ENCODE data around the gene ATP6V0B.

Gene ATP6V0B

DNA sequence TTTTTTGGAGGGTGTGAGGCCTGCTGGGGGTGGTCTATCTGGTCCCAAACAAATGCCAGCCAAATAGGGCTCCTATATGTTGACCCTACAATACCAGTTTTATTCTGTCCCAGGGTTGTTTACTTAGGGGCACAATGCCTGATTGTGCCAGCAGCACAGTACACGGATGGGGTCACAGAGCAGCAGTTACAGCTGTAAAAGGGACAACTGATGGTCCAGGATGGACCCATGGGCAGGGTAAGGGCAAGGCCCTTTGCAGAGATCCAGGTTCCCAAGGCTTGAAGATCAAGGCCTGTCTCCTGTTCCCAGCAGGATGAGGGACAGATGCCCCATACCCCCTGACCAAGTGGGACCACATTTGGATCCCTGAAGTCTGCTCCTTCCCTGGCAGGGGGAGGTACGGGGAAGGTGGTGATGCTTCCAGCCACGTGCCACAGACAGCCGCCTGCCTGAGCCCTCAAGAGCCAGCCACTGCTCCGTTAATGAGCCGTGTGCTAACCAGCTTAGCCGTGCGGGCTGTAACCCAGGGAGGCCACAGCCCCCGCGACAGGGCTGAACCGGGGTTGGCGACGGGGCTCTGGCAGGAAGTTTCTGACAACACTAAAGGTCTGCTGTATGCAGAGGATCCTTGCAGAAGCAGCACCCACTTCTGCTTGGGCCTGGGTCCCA lies 38.3 kb downstream of the ATP6V0B start:
- TF ChIP-seq, protein P1, sequence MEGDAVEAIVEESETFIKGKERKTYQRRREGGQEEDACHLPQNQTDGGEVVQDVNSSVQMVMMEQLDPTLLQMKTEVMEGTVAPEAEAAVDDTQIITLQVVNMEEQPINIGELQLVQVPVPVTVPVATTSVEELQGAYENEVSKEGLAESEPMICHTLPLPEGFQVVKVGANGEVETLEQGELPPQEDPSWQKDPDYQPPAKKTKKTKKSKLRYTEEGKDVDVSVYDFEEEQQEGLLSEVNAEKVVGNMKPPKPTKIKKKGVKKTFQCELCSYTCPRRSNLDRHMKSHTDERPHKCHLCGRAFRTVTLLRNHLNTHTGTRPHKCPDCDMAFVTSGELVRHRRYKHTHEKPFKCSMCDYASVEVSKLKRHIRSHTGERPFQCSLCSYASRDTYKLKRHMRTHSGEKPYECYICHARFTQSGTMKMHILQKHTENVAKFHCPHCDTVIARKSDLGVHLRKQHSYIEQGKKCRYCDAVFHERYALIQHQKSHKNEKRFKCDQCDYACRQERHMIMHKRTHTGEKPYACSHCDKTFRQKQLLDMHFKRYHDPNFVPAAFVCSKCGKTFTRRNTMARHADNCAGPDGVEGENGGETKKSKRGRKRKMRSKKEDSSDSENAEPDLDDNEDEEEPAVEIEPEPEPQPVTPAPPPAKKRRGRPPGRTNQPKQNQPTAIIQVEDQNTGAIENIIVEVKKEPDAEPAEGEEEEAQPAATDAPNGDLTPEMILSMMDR (conservative IDR thresholded peaks at IDR 0.05; ENCODE audit: control insufficient read depth, insufficient read depth, low read depth, low read length) = no peak
- H3K4me3 ChIP-seq (ENCODE audit: control insufficient read depth, low read depth, low read length) = no peak overlapping the region
- DNase-seq (ENCODE audit: low read depth) = no peak

DNA sequence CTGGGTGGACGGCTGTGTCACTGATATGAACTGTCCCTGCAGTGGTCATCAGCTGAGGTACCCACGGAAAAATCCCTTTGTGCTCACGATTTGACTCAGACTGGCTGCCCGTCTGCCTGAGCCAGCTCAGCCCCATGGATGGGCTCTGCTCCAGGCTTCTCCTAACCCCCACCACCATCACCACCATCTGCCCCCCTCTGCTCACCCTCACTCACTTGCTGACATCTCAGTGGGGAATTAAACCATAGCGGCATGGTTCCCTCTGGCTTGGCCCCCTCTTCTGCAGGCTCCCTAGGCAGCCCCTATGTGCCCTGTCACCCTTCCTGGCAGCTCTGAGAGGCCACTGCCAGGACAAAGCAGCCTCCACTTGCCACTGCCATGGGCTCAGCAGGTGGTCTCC lies 39.2 kb downstream of the ATP6V0B start:
- no peak for DNase-seq (ENCODE audit: low read depth)
- TF ChIP-seq, protein P1 (conservative IDR thresholded peaks at IDR 0.05; ENCODE audit: control insufficient read depth, insufficient read depth, low read depth, low read length) = no peak
- H3K4me3 ChIP-seq (ENCODE audit: control insufficient read depth, low read depth, low read length) = no peak overlapping the region

DNA sequence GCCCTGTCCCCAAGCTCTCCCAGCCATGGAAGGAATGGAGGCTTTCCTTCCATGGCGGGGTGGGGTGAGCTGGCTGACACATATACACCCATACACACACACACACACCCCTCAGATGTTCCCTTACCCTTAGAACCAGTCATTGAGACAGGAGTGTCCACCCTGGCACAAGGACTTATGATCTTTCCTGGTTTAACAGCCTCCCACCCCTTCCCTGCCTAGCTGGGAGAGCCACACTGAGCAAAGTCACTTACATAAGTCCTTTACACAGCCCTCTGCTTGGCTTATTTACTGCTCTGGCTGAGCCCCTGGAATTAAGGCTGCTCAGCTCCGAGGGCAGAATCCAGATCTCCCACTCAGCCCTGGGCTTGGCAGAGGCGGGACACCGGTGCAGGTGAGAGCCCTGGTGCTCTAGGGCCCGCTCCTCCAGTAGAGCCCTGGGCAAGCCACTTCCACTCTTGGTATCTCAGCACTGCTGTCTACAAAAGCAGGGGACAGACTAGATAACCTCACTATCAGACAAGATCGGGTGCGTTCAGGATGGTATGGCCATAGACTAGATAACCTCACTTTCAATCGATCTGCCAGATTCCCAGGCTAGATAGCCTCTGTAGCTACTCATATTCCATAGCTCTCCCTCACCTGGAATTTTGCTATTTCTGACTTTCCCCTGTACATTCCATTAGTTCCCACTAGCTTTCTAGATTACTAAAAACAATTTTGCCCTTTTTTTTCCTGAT lies 39.8 kb downstream of the ATP6V0B start:
- DNase-seq (ENCODE audit: low read depth) = no peak
- TF ChIP-seq, protein P1 (conservative IDR thresholded peaks at IDR 0.05; ENCODE audit: control insufficient read depth, insufficient read depth, low read depth, low read length) = no peak
- no peak overlapping the region for H3K4me3 ChIP-seq (ENCODE audit: control insufficient read depth, low read depth, low read length)

DNA sequence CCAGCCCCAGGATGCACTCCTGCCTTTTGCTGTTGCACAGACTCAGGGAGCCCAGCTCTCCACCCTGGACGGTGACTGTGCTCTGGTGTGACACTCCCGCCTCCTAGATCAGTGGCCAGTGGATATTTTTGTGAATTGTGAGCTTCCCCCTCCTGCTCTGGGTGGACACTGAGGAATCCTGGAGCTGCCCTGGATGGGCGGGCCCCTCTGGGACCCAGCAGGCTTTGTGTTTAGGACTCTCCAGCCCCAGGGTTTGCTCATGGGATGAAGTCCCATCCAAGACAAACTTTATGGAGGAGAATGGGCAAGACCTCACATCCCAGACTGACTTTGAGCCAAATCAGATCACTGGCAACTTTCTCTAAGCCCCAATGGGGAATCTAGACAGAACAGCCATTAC lies 40.4 kb downstream of the ATP6V0B start:
- no peak for DNase-seq (ENCODE audit: low read depth)
- TF ChIP-seq, protein P1 (conservative IDR thresholded peaks at IDR 0.05; ENCODE audit: control insufficient read depth, insufficient read depth, low read depth, low read length) = no peak
- H3K4me3 ChIP-seq (ENCODE audit: control insufficient read depth, low read depth, low read length) = no peak overlapping the region

DNA sequence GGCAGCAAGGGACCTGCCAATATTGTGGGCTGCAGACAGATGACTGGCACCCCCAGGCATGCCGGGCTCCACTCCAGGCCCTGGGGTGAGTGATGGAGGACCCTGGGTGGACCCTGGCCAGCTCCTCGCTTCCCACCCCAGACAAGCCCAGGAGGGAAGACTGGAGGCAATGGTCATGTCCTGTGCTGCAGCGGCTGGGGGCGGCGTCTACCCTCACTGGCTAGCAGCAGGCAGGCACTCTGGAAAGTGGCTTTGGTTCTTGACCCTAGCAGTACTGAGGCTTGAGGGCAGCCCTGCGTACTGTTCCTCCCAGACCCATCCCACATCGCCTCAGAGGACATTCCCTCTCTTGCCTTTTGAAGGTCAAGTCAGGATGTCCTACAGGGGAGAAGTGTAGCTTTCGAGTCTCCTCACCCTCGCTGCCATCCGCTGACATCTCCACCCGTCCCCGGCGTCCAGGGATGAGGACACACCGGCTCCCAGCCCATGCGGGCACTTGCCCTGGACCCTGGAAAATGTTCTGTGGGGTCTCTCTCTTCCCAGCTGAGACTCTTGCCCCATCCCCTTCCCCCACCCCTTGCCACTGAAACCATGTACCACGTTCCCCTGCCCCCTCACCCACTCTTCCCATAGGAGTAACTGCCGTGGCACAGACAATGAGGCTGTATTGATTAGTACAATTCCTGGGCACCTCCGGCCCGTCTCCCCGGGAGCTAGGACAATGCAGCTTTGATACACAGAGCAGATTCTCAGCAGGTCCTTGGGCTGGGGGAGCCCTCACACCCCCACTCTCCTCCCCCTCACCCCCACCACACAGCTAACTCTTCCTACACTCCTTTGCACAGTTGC lies 41.5 kb downstream of the ATP6V0B start:
- TF ChIP-seq, protein P1 (conservative IDR thresholded peaks at IDR 0.05; ENCODE audit: control insufficient read depth, insufficient read depth, low read depth, low read length) = no peak
- DNase-seq (ENCODE audit: low read depth) = no peak
- H3K4me3 ChIP-seq (ENCODE audit: control insufficient read depth, low read depth, low read length) = no peak overlapping the region

DNA sequence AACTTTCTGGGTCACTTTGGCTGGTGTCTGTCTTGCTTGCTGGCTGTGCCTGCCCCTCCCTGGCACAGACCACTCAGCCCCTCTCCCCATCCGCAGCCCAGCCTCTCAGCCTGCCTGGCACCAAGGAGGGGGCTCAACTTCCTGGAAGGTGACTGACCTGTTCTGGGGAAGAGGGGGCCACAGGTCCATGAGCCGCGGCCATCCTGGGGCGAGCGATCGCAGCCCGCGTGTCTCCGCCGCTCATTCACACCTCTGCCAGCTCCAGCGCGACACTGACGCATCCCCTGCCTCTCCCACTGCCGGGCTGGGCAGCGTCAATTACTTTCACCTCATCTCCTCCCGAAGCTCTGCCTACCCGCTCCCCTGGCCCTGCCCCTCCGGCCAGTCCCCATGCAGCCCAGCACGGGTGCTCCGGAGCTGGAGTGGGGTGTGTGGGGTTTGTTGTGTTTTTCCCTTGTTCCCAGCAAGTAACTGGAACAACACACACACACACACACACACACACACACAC lies 42.2 kb downstream of the ATP6V0B start:
- H3K4me3 ChIP-seq (ENCODE audit: control insufficient read depth, low read depth, low read length) = no peak overlapping the region
- TF ChIP-seq, protein P1 (conservative IDR thresholded peaks at IDR 0.05; ENCODE audit: control insufficient read depth, insufficient read depth, low read depth, low read length) = no peak
- no peak for DNase-seq (ENCODE audit: low read depth)

Measured in fibroblast of mammary gland (primary cell).